Panc1 (cell line): ENCODE results near the gene APEH.
A peak's percentile ranks its signal among the peaks of the same experiment; 100 is the strongest.

Source experiments
- POLR2AphosphoS5 ChIP-seq: IDR thresholded peaks from 2 replicates; pipeline ENCODE4 v1.6.1; 2012; ENCODE audit warnings: mild to moderate bottlenecking, low read depth, low read length, moderate library complexity
- TCF7L2 ChIP-seq: IDR thresholded peaks from 2 replicates; pipeline ENCODE4 v1.6.1; 2011; ENCODE audit warnings: mild to moderate bottlenecking, low read depth, low read length, inconsistent platforms
- TF ChIP-seq, protein P1 (sequence below): fragments of 450-650 bp; IDR thresholded peaks from 2 replicates; pipeline ENCODE4 v1.5.1; 2017; ENCODE audit warnings: mild to moderate bottlenecking
- TF ChIP-seq, protein P2 (sequence below), 2 experiments: IDR thresholded peaks; 2 replicates each; pipeline ENCODE4 v1.6.1; 2011 to 2012; ENCODE audit warnings: low read depth in 2 of 2, control low read depth in 1 of 2, low read length in 1 of 2, mild to moderate bottlenecking in 1 of 2, moderate library complexity in 1 of 2; ENCODE audit not compliant: insufficient read depth in 1 of 2

DNA sequence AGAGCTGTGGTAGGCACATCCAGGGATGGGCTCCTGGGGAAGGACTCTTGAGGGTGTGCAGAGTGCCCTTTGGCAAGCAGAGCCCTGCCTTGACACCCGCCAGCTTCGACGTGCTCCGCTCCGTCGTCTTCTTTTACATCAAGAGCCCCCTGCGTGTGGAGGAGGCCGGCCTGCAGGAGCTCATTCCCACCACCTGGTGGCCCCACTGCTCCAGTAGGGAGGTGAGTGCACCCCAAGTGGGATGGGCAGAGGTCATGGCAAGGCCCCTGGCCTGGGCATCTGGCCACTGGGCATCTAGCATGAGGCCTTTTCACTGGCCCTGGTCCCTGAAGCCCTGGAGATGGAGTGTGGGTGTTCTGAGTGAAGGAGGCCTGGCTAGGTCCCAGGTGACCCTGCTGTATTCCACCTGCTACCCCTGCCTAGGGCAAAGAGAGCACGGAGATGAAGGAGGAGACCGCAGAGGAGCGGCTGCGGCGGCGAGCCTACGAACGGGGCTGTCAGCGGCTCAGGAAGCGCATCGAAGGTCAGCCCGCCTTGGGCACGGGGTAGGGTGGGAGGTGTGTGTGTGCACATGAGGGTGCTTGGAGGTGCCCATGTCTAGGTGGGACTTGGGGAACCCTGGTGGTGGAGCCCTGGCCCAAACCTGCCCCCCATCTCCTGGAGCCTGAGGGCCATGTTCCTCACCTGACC lies 27.4 kb downstream of the APEH start:
- TF ChIP-seq POLR2AphosphoS5, result no peak
- TF ChIP-seq, protein P1, sequence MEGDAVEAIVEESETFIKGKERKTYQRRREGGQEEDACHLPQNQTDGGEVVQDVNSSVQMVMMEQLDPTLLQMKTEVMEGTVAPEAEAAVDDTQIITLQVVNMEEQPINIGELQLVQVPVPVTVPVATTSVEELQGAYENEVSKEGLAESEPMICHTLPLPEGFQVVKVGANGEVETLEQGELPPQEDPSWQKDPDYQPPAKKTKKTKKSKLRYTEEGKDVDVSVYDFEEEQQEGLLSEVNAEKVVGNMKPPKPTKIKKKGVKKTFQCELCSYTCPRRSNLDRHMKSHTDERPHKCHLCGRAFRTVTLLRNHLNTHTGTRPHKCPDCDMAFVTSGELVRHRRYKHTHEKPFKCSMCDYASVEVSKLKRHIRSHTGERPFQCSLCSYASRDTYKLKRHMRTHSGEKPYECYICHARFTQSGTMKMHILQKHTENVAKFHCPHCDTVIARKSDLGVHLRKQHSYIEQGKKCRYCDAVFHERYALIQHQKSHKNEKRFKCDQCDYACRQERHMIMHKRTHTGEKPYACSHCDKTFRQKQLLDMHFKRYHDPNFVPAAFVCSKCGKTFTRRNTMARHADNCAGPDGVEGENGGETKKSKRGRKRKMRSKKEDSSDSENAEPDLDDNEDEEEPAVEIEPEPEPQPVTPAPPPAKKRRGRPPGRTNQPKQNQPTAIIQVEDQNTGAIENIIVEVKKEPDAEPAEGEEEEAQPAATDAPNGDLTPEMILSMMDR, result peak; percentile 61
- TF ChIP-seq, protein P2, sequence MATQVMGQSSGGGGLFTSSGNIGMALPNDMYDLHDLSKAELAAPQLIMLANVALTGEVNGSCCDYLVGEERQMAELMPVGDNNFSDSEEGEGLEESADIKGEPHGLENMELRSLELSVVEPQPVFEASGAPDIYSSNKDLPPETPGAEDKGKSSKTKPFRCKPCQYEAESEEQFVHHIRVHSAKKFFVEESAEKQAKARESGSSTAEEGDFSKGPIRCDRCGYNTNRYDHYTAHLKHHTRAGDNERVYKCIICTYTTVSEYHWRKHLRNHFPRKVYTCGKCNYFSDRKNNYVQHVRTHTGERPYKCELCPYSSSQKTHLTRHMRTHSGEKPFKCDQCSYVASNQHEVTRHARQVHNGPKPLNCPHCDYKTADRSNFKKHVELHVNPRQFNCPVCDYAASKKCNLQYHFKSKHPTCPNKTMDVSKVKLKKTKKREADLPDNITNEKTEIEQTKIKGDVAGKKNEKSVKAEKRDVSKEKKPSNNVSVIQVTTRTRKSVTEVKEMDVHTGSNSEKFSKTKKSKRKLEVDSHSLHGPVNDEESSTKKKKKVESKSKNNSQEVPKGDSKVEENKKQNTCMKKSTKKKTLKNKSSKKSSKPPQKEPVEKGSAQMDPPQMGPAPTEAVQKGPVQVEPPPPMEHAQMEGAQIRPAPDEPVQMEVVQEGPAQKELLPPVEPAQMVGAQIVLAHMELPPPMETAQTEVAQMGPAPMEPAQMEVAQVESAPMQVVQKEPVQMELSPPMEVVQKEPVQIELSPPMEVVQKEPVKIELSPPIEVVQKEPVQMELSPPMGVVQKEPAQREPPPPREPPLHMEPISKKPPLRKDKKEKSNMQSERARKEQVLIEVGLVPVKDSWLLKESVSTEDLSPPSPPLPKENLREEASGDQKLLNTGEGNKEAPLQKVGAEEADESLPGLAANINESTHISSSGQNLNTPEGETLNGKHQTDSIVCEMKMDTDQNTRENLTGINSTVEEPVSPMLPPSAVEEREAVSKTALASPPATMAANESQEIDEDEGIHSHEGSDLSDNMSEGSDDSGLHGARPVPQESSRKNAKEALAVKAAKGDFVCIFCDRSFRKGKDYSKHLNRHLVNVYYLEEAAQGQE (IDR thresholded peaks at IDR 0.05; ENCODE audit: insufficient read depth in 1 of 2, low read depth in 2 of 2, low read length in 1 of 2), result no peak
- TF ChIP-seq TCF7L2, result no peak
